HL-60 (cell line): ENCODE data around the gene C20orf144.

ENCODE experiments used
- DNase-seq, 2 experiments: peaks; one replicate each; pipeline ENCODE4 v3.0.0-alpha.2; 2010 to 2020; ENCODE audit warnings: low read depth in 1 of 2, low spot score in 1 of 2
- H3K27ac ChIP-seq: fragments of 250-450 bp; sonication (Bioruptor Pico); replicated peaks from 2 replicates; pipeline ENCODE4 v1.5.1; 2020; ENCODE audit warnings: mild to moderate bottlenecking, moderate library complexity
- H3K27me3 ChIP-seq: fragments of 250-450 bp; sonication (Bioruptor Pico); 2 replicates; pipeline ENCODE4 v1.5.1; 2021; ENCODE audit warnings: mild to moderate bottlenecking, moderate library complexity; ENCODE audit not compliant: insufficient read depth, poor library complexity, severe bottlenecking
- H3K4me3 ChIP-seq: replicated peaks from 2 replicates; pipeline ENCODE4 v1.5.1; 2011; ENCODE audit warnings: mild to moderate bottlenecking, control low read depth, low read length; ENCODE audit not compliant: insufficient read depth
- GABPA ChIP-seq: IDR thresholded peaks from 2 replicates; pipeline ENCODE4 v1.6.1; 2012; ENCODE audit warnings: low read depth
- POLR2AphosphoS5 ChIP-seq: IDR thresholded peaks from 2 replicates; pipeline ENCODE4 v1.6.1; 2012; ENCODE audit warnings: low read depth
- SPI1 ChIP-seq: IDR thresholded peaks from 2 replicates; pipeline ENCODE4 v1.6.1; 2012; ENCODE audit warnings: low read depth, mild to moderate bottlenecking, borderline replicate concordance
- TF ChIP-seq, protein P1 (sequence below): IDR thresholded peaks from 2 replicates; pipeline ENCODE4 v1.6.1; 2012; ENCODE audit warnings: low read depth; ENCODE audit not compliant: insufficient replicate concordance
- TF ChIP-seq, protein P2 (sequence below): IDR thresholded peaks from one replicate; pipeline ENCODE4 v1.5.1; 2011; ENCODE audit warnings: low read length, control low read depth, inconsistent platforms; ENCODE audit not compliant: insufficient read depth

The C20orf144 gene

DNA sequence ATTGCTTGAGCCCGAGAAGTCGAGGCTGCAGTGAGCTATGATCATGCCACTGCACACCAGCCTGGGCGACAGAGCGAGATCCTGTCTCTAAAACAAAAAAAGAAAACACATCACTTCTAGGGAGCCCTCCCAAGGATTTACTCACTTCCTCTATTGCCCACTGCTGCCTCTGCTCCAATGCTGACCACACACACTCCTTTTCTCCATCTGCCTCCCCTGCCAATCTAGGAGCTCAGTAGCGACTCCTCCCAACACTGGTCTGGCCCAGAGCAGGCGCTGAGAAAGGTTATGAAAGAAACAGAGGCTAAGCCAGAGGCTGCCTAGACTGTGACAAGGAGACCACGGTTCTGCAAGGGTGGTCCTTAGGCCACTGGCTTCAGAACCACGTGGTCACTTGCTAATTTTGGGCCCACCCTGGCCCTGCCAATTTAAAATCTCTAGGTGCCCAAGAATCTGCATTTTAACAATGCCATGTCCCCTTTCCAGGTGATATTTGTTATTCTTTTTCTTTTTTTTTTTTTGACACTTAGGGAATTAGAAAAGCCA lies 25.3 kb downstream of the C20orf144 start:
- DNase-seq = peak; percentile 80
- Histone ChIP-seq H3K27me3 (no peaks in the 10 kb centered on the region), H3K27ac (peak overlapping the region; percentile 50), H3K4me3 (no peak overlapping the region)
- TF ChIP-seq, protein P1, sequence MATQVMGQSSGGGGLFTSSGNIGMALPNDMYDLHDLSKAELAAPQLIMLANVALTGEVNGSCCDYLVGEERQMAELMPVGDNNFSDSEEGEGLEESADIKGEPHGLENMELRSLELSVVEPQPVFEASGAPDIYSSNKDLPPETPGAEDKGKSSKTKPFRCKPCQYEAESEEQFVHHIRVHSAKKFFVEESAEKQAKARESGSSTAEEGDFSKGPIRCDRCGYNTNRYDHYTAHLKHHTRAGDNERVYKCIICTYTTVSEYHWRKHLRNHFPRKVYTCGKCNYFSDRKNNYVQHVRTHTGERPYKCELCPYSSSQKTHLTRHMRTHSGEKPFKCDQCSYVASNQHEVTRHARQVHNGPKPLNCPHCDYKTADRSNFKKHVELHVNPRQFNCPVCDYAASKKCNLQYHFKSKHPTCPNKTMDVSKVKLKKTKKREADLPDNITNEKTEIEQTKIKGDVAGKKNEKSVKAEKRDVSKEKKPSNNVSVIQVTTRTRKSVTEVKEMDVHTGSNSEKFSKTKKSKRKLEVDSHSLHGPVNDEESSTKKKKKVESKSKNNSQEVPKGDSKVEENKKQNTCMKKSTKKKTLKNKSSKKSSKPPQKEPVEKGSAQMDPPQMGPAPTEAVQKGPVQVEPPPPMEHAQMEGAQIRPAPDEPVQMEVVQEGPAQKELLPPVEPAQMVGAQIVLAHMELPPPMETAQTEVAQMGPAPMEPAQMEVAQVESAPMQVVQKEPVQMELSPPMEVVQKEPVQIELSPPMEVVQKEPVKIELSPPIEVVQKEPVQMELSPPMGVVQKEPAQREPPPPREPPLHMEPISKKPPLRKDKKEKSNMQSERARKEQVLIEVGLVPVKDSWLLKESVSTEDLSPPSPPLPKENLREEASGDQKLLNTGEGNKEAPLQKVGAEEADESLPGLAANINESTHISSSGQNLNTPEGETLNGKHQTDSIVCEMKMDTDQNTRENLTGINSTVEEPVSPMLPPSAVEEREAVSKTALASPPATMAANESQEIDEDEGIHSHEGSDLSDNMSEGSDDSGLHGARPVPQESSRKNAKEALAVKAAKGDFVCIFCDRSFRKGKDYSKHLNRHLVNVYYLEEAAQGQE = no peak
- TF ChIP-seq SPI1 = peak; percentile 85

DNA sequence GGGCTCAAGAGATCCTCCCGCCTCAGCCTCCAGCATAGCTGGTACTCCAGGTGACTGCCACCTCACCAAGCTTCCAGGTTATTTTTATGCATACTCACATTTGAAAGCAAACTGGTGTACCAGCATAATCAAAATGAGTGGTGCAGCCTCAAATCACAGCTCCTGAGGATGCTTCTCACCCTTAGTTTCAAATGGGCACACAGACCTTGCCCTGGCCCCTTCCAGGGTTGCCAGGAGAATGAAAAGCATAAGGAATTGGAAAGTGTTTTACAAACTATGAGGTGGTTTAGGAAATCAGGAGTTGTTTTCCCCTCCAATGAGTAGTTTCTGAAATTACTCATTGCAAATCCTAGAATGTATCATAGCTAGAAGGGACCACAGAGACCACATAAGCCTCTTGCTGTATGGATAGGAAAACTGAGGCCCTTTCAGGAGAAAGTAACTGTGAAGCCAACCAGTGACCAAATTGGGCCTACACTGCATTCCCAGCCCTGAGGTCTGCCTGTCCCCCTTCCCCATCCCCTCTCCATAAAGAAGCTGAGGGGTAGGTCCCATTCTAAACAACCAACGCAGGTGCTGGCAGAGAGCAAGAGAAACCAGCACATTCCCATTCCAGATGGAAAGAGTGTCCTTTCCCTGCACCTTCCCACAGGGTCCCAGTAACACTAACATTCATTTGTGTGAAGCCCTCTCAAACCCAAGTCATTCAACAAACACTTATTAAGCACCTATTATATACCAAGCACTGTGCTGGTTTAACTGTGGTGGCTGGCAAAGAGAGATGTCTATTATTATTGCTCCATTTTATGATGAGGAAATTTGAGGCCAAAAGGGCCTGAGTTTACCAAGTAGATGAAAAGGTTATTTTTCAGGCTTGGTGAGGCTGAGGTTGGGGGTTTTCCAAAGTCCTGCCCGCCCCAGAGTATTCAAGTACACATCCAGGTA lies 26.1 kb downstream of the C20orf144 start:
- DNase-seq = no peak
- no peak overlapping the region for H3K4me3 ChIP-seq
- TF ChIP-seq GABPA (no peak), SPI1 (no peak), POLR2AphosphoS5 (no peak)
- TF ChIP-seq, protein P1 = no peak
- TF ChIP-seq, protein P2, sequence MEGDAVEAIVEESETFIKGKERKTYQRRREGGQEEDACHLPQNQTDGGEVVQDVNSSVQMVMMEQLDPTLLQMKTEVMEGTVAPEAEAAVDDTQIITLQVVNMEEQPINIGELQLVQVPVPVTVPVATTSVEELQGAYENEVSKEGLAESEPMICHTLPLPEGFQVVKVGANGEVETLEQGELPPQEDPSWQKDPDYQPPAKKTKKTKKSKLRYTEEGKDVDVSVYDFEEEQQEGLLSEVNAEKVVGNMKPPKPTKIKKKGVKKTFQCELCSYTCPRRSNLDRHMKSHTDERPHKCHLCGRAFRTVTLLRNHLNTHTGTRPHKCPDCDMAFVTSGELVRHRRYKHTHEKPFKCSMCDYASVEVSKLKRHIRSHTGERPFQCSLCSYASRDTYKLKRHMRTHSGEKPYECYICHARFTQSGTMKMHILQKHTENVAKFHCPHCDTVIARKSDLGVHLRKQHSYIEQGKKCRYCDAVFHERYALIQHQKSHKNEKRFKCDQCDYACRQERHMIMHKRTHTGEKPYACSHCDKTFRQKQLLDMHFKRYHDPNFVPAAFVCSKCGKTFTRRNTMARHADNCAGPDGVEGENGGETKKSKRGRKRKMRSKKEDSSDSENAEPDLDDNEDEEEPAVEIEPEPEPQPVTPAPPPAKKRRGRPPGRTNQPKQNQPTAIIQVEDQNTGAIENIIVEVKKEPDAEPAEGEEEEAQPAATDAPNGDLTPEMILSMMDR = no peak
- H3K27ac ChIP-seq = no peak overlapping the region
- no peaks in the 10 kb centered on the region for H3K27me3 ChIP-seq

DNA sequence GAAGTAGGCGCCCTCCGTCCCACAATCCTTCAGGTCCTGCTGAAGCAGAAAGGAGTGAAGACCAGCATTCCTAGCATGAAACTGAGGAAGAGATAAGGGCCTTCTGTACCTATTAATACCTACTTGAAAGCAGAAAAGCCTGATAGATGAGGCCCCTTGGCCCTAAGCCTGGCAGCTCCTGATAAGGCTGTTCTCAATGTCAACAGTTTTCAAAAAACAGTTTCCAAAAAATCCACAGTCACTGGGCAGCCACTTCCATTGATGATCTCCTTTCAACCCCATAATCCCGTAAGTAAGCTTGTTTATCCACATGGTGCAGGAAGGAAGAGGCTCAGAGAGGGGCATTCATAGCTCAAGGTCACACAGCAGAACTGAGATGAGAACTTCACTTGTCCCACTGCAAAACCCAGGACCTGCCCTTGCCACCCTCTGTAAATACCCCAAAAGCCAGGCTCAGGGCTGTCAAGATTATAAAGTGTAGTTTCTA lies 26.9 kb downstream of the C20orf144 start:
- Histone ChIP-seq H3K27ac (no peak overlapping the region), H3K4me3 (no peak overlapping the region), H3K27me3 (no peaks in the 10 kb centered on the region)
- DNase-seq = no peak
- TF ChIP-seq SPI1 (no peak), GABPA (no peak), POLR2AphosphoS5 (no peak)
- TF ChIP-seq, protein P2 = no peak
- TF ChIP-seq, protein P1 = no peak
